CD14-positive monocyte (primary cell): ENCODE results near the gene RYK. TPM values are rescaled to one million over a fixed set of nuclear protein-coding genes. Genes with fewer than 3 reads are reported as not detected.
A peak's percentile ranks its signal among the peaks of the same experiment; 100 is the strongest.

Source experiments
- DNase-seq, 3 donors: peaks; one replicate each; pipeline ENCODE4 v3.0.0-alpha.2; 2011 to 2022
- H2AFZ ChIP-seq: 2 replicates; pipeline ENCODE4 v1.6.0; 2012; ENCODE audit warnings: mild to moderate bottlenecking, low read depth, low read length, inconsistent platforms; ENCODE audit not compliant: insufficient read depth, poor library complexity, severe bottlenecking
- H3K27ac ChIP-seq, 2 donors: 1 replicate in 1 of 2; 2 replicates in 1 of 2; pipeline ENCODE4 v1.5.1; 2012 to 2013; ENCODE audit warnings: low read length in 2 of 2, control low read depth in 1 of 2, inconsistent platforms in 1 of 2, low read depth in 1 of 2, mild to moderate bottlenecking in 1 of 2
- H3K27me3 ChIP-seq, 2 donors: one replicate each; pipeline versions ENCODE4 v1.6.0 to v1.6.1; 2011 to 2013; ENCODE audit warnings: low read length in 2 of 2; ENCODE audit not compliant: control insufficient read depth in 2 of 2, insufficient read depth in 2 of 2
- H3K36me3 ChIP-seq, 2 donors: replicated peaks in 1 of 2; 1 replicate in 1 of 2; 2 replicates in 1 of 2; pipeline versions ENCODE4 v1.5.1 to v1.6.1; 2012 to 2013; ENCODE audit warnings: low read length in 2 of 2, control low read depth in 1 of 2, inconsistent platforms in 1 of 2, mild to moderate bottlenecking in 1 of 2; ENCODE audit not compliant: insufficient read depth in 2 of 2, control insufficient read depth in 1 of 2
- H3K4me1 ChIP-seq, 2 donors: 1 replicate in 1 of 2; 2 replicates in 1 of 2; pipeline versions ENCODE4 v1.5.1 to v1.6.1; 2012 to 2013; ENCODE audit warnings: low read length in 2 of 2, control low read depth in 1 of 2, inconsistent platforms in 1 of 2, mild to moderate bottlenecking in 1 of 2, moderate library complexity in 1 of 2; ENCODE audit not compliant: insufficient read depth in 2 of 2, control insufficient read depth in 1 of 2
- H3K4me2 ChIP-seq: replicated peaks from 2 replicates; pipeline ENCODE3; 2012; ENCODE audit warnings: low read length, moderate library complexity, mild to moderate bottlenecking; ENCODE audit not compliant: poor library complexity, severe bottlenecking; ENCODE audit errors: extremely low read depth
- H3K4me3 ChIP-seq, 3 experiments: fragments of 200-600 bp in 1 of 3; sonication (generic) in 1 of 3; replicated peaks in 1 of 3; 1 replicate in 2 of 3; 2 replicates in 1 of 3; pipeline ENCODE4 v1.5.1; 2011 to 2013; ENCODE audit warnings: low read length in 3 of 3, mild to moderate bottlenecking in 3 of 3, control low read depth in 2 of 3, low read depth in 2 of 3, inconsistent platforms in 1 of 3, moderate library complexity in 1 of 3
- H3K79me2 ChIP-seq: 2 replicates; pipeline ENCODE4 v1.6.0; 2012; ENCODE audit warnings: mild to moderate bottlenecking, control low read depth, inconsistent platforms, low read length, moderate library complexity; ENCODE audit not compliant: insufficient read depth
- H3K9ac ChIP-seq: 2 replicates; pipeline ENCODE4 v1.6.0; 2017; ENCODE audit warnings: low read length, mild to moderate bottlenecking; ENCODE audit not compliant: insufficient read depth, poor library complexity, severe bottlenecking
- H3K9me3 ChIP-seq, 2 donors: replicated peaks in 1 of 2; 1 replicate in 1 of 2; 2 replicates in 1 of 2; pipeline versions ENCODE4 v1.5.1 to v1.6.1; 2012 to 2013; ENCODE audit warnings: low read length in 2 of 2, control low read depth in 1 of 2; ENCODE audit not compliant: control insufficient read depth in 1 of 2, insufficient read depth in 1 of 2
- H4K20me1 ChIP-seq: 2 replicates; pipeline ENCODE4 v1.6.0; 2012; ENCODE audit warnings: mild to moderate bottlenecking, low read length, control low read depth, moderate library complexity; ENCODE audit not compliant: insufficient read depth
- H3K27ac Mint-ChIP-seq, 7 donors: one replicate each; pipeline ENCODE4 v1.8.0; 2020; ENCODE audit warnings: mild to moderate bottlenecking in 7 of 7, mixed read lengths in 7 of 7, moderate library complexity in 6 of 7, inconsistent platforms in 2 of 7
- H3K27me3 Mint-ChIP-seq, 3 donors: one replicate each; pipeline ENCODE4 v1.8.0; 2021 to 2022; ENCODE audit warnings: low read depth in 3 of 3, mild to moderate bottlenecking in 3 of 3, mixed read lengths in 3 of 3, moderate library complexity in 3 of 3, inconsistent platforms in 1 of 3
- H3K36me3 Mint-ChIP-seq, 2 donors: one replicate each; pipeline ENCODE4 v1.8.0; 2020; ENCODE audit warnings: mixed read lengths in 2 of 2, inconsistent platforms in 1 of 2, mild to moderate bottlenecking in 1 of 2
- H3K4me1 Mint-ChIP-seq: one replicate; pipeline ENCODE4 v1.8.0; 2020; ENCODE audit warnings: mild to moderate bottlenecking, mixed read lengths
- H3K4me3 Mint-ChIP-seq, 2 donors: one replicate each; pipeline ENCODE4 v1.8.0; 2020; ENCODE audit warnings: mild to moderate bottlenecking in 2 of 2, mixed read lengths in 2 of 2, moderate library complexity in 1 of 2
- H3K9me3 Mint-ChIP-seq, 7 donors: one replicate each; pipeline ENCODE4 v1.8.0; 2020 to 2022; ENCODE audit warnings: mixed read lengths in 7 of 7, mild to moderate bottlenecking in 6 of 7, moderate library complexity in 6 of 7, inconsistent platforms in 2 of 7
- CTCF ChIP-seq: fragments of 200-600 bp; IDR thresholded peaks from one replicate; pipeline ENCODE4 v1.8.0; 2022; ENCODE audit warnings: antibody characterized with exemption, mild to moderate bottlenecking
- WGBS: methylation state at CpG from one replicate; pipeline ENCODE4 v1.1.5; 2013; ENCODE audit warnings: missing lambda C conversion rate; ENCODE audit not compliant: insufficient coverage; 5-methylcytosine and 5-hydroxymethylcytosine counted together
- intact Hi-C, 2 donors: fragments of 100-400 bp; cut with micrococcal nuclease; formaldehyde crosslinking; loops; one replicate each; pipeline versions ENCODE4 v1.15.0 to v1.15.1; 2023
- polyA plus RNA-seq, 3 donors: library from polyadenylated mRNA; depleted of rRNA in 1 of 3; unstranded in 2 of 3; stranded (reverse) in 1 of 3; fragments of 300-500 nt in 2 of 3; fragments of >200 nt in 1 of 3; fragmentation: Illumina TruSeq in 2 of 3; gene quantifications; 1 replicate in 2 of 3; 2 replicates in 1 of 3; pipeline ENCODE4 v1.2.3, GENCODE V29; 2012 to 2021

Gene RYK
- polyA plus RNA-seq, 3 donors: 3.5 to 14.2 (median 5.0) TPM

- H3K4me2 ChIP-seq: no peak overlapping the region
- intact Hi-C loops: no loop called here
- H3K27ac Mint-ChIP-seq: peak overlapping the region in 2 of 7 donors; percentile 51 to 55
- H3K79me2 ChIP-seq: peaks cover 66% of the 10 kb centered on the region
- H2AFZ ChIP-seq: no peak overlapping the region
- H3K9me3 ChIP-seq: no peaks in the 10 kb centered on the region
- H3K9ac ChIP-seq: no peak overlapping the region
- no peak for DNase-seq
- peaks cover 8 to 18% of the 10 kb centered on the region in 2 donors for H3K4me1 ChIP-seq
- peaks cover 87% of the 10 kb centered on the region for H4K20me1 ChIP-seq
- peak overlapping the region in 1 of 2 donors; percentile 20 for H3K27ac ChIP-seq
- no peaks in the 10 kb centered on the region for H3K9me3 Mint-ChIP-seq
- H3K36me3 ChIP-seq: no peaks in the 10 kb centered on the region
- peaks cover 44% of the 10 kb centered on the region for H3K4me1 Mint-ChIP-seq
- WGBS: 42% methylated on average over 2 of the region's 3 CpGs
- TF ChIP-seq CTCF: no peak
- H3K27me3 Mint-ChIP-seq: no peaks in the 10 kb centered on the region
- peaks cover 0 to 2% of the 10 kb centered on the region in 2 donors for H3K36me3 Mint-ChIP-seq
- no peak overlapping the region for H3K4me3 Mint-ChIP-seq
- no peak overlapping the region for H3K4me3 ChIP-seq
- H3K27me3 ChIP-seq: no peaks in the 10 kb centered on the region
Observed at GRCh38 chr3:134236505-134237170, 14.0 kb downstream of the RYK start.

- Mint-ChIP-seq H3K27ac (no peak overlapping the region), H3K9me3 (no peaks in the 10 kb centered on the region), H3K4me1 (peaks cover 48% of the 10 kb centered on the region), H3K27me3 (no peaks in the 10 kb centered on the region), H3K36me3 (peaks cover 0 to 2% of the 10 kb centered on the region in 2 donors), H3K4me3 (no peak overlapping the region)
- no peaks in the 10 kb centered on the region for H3K36me3 ChIP-seq
- H3K27ac ChIP-seq: no peak overlapping the region
- peaks cover 65% of the 10 kb centered on the region for H3K79me2 ChIP-seq
- intact Hi-C loops: no loop called here
- H3K9me3 ChIP-seq: no peaks in the 10 kb centered on the region
- H3K4me1 ChIP-seq: peaks cover 8 to 18% of the 10 kb centered on the region in 2 donors
- peaks cover 83% of the 10 kb centered on the region for H4K20me1 ChIP-seq
- whole genome bisulfite sequencing: 100% methylated on average over 1 of the region's 3 CpGs
- no peak overlapping the region for H2AFZ ChIP-seq
- H3K27me3 ChIP-seq: no peaks in the 10 kb centered on the region
- TF ChIP-seq CTCF: no peak
- H3K4me2 ChIP-seq: no peak overlapping the region
- DNase-seq: no peak
- H3K4me3 ChIP-seq: no peak overlapping the region
- H3K9ac ChIP-seq: no peak overlapping the region
Observed at GRCh38 chr3:134235577-134236076, 15.0 kb downstream of the RYK start.
